Endometrium (tissue), 2 donors: Measurements from ENCODE around the gene CDC42SE1.

Experiments used
- FAIRE-seq: peaks from 2 replicates; lab custom pipeline; 2012; peaks lifted over from hg19 to GRCh38; lab: Jason Lieb, UNC
- donor health status: control.
- donor health status: control.

CDC42SE1 gene

DNA sequence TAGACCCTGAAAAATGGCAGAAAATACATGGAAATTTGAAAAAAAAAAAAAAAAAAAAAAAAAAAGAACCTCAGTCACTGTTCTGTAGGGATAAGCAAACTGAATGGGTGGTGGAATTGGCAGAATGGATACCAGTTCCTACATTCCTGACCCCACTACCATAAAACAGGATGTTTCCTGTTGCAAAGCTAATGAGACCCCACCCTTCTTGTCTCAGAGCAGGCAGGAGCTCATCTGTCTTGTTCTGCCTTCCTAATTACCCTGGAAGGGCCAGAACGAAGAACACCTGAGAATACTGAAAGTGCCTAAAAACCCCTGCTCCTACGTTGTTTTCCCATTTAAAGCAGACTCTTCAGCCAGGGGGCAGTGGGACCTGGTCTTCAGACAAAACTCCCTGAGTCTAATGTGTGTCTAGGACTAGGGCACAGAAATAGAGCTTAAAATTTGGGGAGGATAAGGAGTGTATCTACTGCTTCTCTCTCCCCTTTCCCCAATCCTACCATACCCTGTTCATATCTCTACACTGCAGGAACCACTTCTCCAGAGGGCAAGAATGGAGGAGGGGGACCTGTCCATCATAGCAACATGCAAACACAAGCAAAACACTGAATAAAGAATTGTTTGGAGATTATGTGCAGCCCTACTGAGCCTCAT, 7.9 kb downstream of the CDC42SE1 start:
- no peak for FAIRE-seq

DNA sequence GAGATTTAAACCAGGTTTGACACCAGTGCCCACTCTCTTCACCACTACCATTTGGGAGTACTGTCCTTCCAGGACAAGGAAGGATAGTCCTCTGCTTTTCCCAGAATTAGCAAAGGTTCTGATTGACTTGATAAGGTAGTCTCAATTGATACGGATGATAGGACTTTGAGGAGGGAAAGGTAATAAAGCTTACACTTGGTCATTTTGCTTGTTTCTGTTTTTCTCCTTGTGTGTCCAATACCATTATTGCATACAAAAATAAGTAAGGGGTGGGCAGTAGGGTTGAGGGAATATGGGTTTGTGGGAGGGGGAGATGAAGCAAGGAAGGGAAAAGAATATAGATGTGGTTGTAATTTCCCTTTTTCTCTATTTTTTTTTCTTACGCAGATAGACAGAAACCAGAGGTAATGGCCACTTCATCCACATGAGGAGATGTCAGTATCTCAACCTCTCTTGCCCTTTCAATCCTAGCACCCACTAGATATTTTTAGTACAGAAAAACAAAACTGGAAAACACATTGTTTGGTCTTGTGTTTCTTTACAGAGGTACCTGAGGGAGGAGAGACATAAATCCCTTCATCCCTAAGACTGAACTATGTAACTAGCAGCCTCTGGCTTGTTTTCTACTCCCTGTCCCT, 9.3 kb downstream of the CDC42SE1 start:
- FAIRE-seq = no peak

DNA sequence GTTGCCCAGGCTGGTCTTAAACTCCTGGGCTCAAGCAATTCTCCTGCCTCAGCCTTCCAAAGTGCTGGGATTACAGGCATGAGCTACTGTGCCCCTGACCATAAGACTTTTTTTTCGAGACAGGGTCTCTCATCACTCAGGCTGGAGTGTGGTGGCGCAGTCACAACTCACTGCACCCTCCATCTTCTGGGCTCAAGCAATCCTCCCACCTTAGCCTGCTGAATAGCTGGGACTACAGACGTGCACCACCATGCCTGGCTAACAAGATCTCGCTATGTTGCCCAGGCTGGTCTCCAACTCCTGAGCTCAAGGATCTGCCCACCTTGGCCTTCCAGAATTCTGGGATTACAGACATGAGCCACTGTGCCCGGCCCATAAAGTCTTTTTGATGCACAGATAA, 10.0 kb downstream of the CDC42SE1 start:
- no peak for FAIRE-seq

DNA sequence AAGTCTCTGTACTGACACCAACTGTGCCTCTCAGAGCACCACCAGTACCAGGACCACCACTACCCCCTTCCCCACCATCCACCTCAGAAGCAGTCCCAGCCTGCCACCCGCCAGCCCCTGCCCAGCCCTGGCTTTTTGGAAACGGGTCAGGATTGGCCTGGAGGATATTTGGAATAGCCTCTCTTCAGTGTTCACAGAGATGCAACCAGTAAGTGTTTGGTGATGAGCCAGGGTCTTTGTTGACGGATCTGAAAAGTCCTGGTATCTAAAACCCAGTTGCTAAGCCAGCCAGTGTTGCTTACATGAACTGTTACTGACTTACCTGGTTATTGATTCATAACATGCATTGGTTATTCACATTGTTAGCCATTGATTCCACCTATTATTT, 10.8 kb downstream of the CDC42SE1 start:
- no peak for FAIRE-seq

DNA sequence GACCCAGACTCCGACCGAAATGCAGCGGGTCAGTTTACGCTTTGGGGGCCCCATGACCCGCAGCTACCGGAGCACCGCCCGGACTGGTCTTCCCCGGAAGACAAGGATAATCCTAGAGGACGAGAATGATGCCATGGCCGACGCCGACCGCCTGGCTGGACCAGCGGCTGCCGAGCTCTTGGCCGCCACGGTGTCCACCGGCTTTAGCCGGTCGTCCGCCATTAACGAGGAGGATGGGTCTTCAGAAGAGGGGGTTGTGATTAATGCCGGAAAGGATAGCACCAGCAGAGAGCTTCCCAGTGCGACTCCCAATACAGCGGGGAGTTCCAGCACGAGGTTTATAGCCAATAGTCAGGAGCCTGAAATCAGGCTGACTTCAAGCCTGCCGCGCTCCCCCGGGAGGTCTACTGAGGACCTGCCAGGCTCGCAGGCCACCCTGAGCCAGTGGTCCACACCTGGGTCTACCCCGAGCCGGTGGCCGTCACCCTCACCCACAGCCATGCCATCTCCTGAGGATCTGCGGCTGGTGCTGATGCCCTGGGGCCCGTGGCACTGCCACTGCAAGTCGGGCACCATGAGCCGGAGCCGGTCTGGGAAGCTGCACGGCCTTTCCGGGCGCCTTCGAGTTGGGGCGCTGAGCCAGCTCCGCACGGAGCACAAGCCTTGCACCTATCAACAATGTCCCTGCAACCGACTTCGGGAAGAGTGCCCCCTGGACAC, 11.3 kb downstream of the CDC42SE1 start:
- FAIRE-seq = no peak

DNA sequence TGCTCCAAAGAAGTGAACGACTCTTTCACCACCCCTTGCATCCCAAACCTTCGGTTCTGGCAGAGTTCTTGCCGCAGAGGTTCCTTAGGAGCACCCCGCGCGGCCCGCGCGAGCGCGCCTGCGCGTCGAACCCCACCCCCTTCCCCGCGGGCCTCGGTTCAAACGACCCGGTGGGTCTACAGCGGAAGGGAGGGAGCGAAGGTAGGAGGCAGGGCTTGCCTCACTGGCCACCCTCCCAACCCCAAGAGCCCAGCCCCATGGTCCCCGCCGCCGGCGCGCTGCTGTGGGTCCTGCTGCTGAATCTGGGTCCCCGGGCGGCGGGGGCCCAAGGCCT, 11.9 kb downstream of the CDC42SE1 start, which contains the start of gene C1orf56:
C1orf56 (plus strand) TSS at position 161 of the 334 bp plus-strand sequence; CDS start at position 258, 97 bp downstream.
- FAIRE-seq = no peak

DNA sequence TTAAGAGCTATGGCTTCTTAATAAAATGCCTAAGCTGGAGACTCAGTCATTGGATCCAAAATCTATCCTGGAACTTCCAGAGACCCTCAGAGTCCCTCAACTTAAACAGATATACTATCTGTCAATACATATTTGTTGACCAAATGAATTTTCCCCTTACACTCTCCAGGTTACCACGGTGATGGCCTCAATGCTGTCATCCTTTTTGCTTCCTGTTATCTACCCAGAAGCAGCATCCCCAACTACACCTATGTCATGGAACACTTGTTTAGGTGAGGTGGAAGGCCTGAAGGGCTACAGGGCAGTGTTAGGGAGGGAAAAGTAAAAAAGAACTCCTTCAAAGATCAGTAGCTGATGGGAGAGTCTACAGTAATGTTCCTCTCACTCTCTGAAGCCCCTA, 16.3 kb downstream of the CDC42SE1 start:
- no peak for FAIRE-seq

DNA sequence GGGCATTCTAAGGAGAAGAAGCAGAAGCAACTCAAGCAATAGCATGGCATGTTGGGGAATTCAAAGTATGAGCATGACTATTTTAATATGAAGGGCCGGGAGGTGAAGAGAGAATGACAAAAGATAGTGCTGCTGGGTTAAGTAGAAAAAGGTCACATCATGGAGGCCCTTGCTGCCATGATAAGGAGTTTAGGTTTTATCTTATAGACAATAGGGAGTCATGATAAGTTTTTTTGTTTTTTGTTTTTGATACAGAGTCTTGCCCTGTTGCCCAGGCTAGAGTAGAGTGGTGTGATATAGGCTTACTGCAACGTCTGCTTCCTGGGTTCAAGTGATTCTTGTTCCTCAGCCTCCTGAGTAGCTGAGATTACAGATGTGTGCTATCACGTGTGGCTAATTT, 19.9 kb downstream of the CDC42SE1 start:
- FAIRE-seq = no peak

DNA sequence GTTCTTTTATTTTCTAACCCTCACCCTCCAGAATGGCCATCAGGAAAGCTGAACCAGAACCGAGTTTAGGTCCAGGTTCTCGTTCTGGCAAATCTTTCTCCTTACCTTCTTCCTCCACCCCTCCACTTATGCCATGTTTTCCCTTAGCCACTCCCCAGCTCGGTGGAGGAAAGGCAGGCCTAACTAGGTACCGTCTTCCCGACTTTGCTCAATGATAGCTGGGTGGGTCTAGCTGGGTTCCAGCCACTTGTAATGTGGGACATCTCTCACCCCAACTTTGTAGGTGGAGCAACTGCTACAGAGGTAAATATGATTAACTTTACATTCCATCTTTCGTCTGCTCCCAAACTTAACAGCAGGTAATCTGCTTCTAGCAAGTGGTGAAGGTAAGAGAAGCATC, 22.4 kb downstream of the CDC42SE1 start:
- FAIRE-seq = no peak

DNA sequence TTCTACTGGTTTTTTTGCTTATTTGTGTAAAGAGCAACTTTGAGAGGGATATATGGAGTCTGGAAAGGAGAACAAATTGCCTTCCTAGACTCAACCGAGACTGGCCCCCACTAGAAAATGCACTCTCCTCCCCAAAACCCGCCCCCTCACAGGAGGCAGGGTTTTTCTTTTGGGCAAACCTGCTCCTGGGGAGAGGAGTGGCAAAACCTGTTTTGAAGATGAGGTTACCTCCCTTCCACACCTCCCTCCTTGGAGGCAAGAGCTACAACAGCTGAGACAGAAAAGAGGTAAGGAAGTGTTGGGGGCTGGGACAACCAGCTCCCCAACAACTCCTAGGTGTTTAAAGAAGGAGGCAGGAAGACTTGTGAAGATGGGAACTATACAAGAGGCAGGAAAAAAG, 23.1 kb downstream of the CDC42SE1 start, which contains the start of gene BNIPL:
BNIPL (plus strand) TSS at position 231 of the 400 bp plus-strand sequence; CDS start at position 371, 140 bp downstream.
- FAIRE-seq = no peak

DNA sequence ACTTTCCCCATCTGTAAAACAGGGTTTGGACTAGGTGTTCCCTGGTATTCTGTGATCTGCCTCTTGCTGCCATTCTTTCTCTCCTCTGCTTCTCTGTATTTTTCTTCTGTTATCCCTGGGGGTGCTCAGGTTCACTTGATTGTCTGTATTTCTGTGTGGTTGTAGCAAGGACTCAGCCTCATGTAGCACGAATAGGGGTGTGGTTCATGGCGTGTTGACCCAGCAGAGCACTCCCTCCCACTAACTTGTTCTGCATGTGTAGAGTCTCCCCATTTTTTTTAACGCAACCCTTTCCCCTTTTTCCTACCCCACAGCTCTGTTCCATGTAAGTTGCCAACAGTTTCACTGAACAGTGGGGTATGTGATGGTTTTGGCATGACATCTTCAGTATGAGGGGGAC, 24.3 kb downstream of the CDC42SE1 start:
- FAIRE-seq = no peak

DNA sequence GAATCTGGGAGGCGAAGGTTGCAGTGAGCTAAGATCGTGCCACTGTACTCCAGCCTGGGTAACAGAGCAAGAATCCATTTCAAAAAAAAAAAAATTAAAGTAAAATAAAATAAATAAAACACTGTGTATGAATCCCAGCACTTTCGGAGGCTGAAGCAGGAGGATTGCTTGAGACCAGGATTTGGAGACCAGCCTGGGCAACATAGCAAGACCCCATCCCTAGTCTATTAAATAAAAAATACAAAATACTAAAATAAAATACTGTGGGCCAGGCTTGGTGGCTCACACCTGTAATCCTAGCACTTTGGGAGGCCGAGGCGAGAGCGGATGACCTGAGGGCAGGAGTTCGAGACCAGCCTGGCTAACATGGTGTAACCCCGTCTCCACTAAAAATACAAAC, 27.3 kb downstream of the CDC42SE1 start:
- FAIRE-seq = no peak

DNA sequence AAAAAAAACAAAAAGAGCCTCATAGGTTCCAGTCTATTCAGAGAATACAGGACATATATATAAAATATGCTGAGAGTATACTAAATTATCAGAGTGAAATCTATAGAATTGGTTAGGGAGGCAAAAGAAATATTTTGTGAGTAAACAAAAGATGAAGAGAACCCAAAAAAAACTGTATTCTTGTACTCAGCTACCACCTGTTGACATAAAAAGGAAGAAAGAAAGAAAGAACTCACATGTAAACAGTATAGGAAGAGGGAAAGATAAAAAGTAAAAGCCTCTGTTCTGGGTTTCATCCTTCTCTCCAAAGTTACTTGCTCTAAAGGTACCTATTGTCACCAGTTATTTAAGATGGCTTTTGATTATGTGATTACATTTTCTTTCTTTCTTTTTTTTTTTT, 33.0 kb downstream of the CDC42SE1 start:
- FAIRE-seq = no peak

DNA sequence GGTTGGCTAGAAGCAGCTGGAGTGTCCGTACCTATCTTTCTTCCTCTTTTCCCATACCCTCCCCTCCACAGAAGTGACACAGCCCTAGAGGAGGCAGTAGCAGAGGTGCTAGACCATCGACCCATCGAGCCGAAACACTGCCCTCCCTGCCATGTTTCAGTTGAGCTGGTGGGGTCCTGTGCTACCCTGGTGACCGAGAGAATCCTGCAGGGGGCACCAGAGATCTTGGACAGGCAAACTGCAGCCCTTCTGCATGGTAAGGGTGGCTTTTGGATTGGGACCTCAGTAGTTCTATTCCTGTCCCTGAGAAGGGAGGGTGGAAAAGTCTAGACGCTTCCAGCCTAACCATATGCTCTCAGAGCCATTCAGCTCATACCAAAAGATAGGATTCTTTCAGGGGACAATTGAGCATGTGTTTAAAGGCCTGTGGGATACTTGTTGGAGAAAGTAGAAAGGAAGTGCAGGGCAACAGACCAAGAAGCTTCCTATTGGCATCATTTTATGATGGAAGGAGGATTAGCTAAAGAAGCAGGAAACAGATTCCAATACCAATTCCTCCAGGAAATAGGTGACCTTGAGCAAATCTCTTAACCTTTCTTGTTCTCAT, 34.8 kb downstream of the CDC42SE1 start:
- no peak for FAIRE-seq

DNA sequence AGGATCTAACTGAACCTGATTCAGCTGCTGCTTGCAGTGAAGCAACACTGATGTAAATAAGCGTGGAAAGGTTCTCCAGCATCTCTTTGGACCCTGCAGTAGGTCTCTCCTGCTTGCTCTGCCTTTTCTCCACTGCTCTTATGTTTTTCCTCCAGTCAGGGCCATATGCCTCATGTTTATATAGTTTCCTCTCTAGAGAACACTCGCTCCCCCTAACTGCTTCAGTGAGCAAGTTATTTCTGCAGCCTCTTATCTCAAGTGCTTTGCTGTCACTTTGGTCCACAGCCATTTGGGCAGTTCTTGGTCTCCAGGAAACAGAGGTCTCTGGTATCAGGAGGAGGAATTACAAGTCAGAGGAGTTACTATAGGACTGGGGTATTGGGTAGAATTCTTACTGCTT, 45.9 kb downstream of the CDC42SE1 start:
- FAIRE-seq = no peak

DNA sequence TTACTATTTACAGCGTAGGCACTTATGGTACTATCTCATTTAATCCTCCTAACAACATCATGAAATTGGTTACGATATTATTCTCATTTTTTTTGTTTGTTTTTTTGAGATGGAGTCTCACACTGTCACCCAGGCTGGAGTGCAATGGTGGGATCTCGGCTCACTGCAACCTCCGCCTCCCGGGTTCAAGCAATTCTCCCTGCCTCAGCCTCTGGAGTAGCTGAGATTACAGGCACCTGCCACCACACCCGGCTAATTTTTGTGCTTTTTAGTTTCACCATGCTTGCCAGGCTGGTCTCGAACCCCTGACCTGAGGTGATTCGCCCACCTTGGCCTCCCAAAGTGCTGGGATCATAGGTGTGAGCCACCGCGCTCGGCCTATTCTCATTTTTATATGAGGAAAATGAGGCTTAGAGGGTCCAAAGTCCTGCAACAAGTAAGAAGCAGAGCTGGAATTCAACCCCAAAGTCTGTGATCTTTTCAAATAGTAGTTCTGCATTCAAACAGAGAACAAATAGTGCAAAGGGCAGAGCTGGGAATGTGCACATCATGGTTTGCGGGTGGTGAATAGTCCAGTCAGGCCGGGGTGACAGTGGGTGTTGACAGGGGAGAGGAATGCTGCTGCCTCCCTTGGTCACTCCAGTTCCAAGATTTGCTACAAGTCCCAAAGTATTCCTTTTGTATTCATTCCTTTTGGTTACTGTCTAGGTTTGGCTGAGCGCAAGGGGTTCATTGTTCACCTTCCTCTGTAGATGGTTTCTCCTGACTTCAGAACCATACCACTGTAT, 46.5 kb downstream of the CDC42SE1 start:
- FAIRE-seq = no peak

DNA sequence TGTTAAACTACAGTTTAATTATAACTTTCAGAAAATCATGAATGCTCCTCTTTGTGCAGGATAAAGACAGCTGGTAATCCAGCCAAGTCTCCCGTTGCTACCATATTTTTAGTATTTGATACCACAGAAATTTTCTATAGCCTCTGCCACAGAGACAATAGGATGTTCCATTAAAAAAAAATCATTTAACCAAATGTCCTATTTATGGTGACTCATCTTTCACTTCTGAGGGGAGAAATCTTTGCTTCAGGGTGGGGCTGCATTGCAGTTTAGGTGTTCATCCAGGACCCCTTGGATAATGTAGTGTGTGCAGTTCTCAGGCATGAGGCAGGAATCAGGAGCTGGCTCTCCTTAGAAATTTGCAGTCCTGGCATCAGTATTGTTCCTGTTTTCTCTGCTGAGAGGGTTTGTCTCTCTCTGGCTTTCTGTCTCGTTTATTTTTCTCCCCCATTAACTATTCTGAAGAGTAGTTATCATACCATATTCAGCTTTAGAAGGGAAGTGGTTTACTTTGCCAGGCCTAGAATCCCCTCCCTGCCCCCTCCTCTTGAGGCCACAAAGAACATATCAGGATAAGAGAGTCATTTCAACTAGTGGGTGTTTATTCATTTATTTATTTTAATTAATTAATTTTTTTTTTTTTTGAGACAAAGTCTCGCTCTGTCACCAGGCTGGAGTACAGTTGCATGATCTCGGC, 48.1 kb downstream of the CDC42SE1 start:
- FAIRE-seq = no peak

DNA sequence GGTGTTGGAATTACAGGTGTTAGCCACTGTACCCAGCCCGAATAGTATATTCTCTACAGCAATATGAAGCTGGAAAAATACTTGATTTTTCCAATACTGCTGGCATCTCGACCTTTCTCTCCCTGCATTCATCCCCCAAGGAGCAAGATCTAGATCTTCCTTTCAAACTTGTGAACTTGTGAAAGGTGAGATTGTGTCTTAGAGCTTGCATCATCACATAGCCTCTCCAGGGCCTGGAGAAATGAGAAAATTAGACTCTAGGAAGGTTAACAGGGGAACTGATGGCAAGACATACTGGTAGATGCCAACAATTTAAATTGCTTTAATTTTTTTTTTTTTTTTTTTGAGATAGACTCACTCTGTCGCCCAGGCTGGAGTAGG, 49.1 kb downstream of the CDC42SE1 start:
- FAIRE-seq = no peak

DNA sequence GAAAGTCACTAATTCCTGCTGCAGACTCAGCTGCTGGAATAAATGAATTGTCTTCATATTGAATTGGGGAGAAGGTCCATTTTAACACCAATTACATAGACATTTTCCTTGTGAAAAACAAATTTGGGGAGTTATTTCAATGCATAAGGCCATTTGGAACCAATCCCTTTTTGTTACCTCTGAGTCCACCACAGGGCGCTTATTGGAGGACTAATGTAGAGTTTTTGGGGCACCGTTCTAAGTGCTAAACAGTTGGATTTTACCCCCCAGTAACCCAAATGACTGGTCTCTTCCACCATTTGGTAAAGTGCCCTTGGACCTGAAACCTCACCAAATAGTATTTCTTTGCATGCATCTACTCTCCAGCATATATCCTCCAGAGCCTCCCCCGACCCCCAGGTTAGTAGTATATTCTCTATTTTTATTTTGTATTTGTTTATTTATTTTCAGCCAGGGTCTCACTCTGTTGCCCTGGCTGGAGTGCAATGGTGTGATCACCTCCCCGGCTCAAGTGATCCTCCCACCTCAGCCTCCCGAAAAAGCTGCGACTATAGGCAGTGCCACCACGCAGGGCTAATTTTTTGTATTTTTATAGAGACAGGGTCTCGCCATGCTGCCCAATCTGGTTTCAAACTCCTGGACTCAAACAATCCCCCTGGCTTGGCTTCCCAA, 49.6 kb downstream of the CDC42SE1 start:
- no peak for FAIRE-seq

DNA sequence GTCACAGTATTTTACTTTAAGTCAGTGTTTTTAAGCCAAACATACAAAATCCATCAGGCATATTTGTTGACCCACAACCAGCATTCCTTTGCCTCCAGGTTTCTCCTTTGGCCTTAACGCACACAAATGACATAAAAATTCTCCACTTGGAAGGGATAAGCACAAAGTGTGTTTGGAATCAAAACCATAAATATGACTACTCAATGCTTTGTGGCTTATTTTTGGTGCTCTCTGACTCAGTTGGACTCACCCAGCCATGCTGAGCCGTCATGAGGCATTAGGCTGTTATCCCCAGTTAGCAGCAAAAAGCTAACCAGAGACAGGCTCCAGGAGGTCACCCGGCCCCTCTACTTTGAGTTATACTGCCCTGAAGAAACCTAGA, 50.2 kb downstream of the CDC42SE1 start:
- no peak for FAIRE-seq
